ENCODE measurements around the gene DLG1. TPM values are rescaled to one million over a fixed set of nuclear protein-coding genes. Genes with fewer than 3 reads are reported as not detected.
"Not testable (repeated sequence)": the region's sequence is repeated elsewhere in the genome, so short reads cannot be mapped to it uniquely, and the experiment has no call there.

Gene DLG1
- total RNA-seq, 2 donors from 2014 or later, result 115 to 124 TPM

DNA sequence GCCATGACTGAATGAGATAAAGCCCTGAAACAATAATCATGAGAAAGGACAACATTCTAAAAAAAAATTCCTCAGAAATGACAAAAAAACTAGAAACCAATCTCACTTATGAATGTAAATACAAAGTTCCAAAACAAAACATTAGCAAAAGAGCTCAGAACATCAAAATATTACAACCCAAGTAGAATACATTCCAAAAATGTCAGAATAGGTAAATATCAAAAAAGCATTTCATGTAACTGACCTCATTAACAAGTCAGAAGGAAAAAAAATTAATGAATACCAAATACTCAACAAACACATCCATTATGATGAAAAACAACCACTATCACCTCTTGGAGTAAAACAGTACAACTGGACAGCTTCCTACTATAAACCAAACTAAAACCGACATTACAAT is 93.1 kb downstream of the DLG1 start:
- no peaks in the 10 kb centered on the region for H3K36me3 ChIP-seq
- intact Hi-C loops (cut with DNase I), result no loop called here
- no peak overlapping the region for H3K4me3 ChIP-seq
- H3K9me3 ChIP-seq, result no peaks in the 10 kb centered on the region
- no peak overlapping the region for H3K27ac ChIP-seq
- DNase-seq, result no peak
- no peaks in the 10 kb centered on the region for H3K27me3 ChIP-seq
- TF ChIP-seq, protein P1, sequence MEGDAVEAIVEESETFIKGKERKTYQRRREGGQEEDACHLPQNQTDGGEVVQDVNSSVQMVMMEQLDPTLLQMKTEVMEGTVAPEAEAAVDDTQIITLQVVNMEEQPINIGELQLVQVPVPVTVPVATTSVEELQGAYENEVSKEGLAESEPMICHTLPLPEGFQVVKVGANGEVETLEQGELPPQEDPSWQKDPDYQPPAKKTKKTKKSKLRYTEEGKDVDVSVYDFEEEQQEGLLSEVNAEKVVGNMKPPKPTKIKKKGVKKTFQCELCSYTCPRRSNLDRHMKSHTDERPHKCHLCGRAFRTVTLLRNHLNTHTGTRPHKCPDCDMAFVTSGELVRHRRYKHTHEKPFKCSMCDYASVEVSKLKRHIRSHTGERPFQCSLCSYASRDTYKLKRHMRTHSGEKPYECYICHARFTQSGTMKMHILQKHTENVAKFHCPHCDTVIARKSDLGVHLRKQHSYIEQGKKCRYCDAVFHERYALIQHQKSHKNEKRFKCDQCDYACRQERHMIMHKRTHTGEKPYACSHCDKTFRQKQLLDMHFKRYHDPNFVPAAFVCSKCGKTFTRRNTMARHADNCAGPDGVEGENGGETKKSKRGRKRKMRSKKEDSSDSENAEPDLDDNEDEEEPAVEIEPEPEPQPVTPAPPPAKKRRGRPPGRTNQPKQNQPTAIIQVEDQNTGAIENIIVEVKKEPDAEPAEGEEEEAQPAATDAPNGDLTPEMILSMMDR (IDR thresholded peaks at IDR 0.05), result no peak
- no peak overlapping the region for H3K9ac ChIP-seq (ENCODE audit: low read depth in 2 of 2, low read length in 2 of 2)
- no peaks in the 10 kb centered on the region for H3K4me1 ChIP-seq

DNA sequence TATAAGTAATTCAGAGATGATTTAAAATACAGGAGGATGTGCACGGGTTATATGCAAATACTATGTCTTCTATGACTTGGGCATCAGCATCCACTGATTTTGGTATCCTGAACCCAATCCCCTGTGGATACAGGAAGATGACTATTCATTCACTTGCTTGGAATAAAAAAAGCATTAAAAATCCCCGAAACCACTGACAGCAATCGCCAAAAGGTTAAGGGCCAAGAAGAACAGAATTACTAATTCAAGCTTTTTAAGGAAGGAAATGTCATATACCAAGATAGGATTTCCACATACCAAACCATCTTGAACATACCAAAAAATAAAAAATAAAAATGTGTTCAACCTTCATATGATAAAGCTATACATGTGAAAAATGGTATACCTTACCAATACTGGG is 93.7 kb downstream of the DLG1 start:
- Histone ChIP-seq H3K36me3 (no peaks in the 10 kb centered on the region), H3K9ac (ENCODE audit: low read depth in 2 of 2, low read length in 2 of 2) (no peak overlapping the region), H3K4me1 (no peaks in the 10 kb centered on the region), H3K27me3 (no peaks in the 10 kb centered on the region), H3K4me3 (no peak overlapping the region), H3K9me3 (no peaks in the 10 kb centered on the region), H3K27ac (no peak overlapping the region)
- intact Hi-C loops (cut with DNase I), result no loop called here
- no peak for DNase-seq
- TF ChIP-seq, protein P1 (IDR thresholded peaks at IDR 0.05), result no peak

DNA sequence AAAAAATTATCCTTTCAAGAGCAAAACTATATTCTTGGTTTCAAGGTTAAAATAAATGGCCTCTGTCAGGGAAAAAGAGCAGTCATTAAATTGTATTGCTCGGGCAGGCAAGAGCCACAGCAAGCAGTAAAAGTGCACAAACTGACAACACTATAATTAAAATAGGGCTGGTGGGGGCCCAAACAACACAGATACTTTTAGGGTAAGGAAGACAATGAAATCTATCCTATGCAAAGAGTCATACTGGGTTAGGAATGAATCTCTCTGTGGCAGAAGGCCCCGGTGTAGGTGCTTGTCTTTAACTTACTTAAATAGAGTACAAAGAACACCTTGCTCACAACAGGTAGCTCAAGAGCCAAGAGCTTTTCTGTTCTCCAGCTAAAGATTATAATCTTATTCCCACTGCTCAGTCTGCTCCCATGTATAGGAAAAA is 94.7 kb downstream of the DLG1 start:
- DNase-seq, result no peak
- no peak overlapping the region for H3K27ac ChIP-seq
- no peak overlapping the region for H3K4me3 ChIP-seq
- intact Hi-C loops (cut with DNase I), result no loop called here
- H3K4me1 ChIP-seq, result no peaks in the 10 kb centered on the region
- TF ChIP-seq, protein P1 (IDR thresholded peaks at IDR 0.05), result no peak
- no peaks in the 10 kb centered on the region for H3K9me3 ChIP-seq
- H3K36me3 ChIP-seq, result no peaks in the 10 kb centered on the region
- no peaks in the 10 kb centered on the region for H3K27me3 ChIP-seq
- H3K9ac ChIP-seq (ENCODE audit: low read depth in 2 of 2, low read length in 2 of 2), result no peak overlapping the region

DNA sequence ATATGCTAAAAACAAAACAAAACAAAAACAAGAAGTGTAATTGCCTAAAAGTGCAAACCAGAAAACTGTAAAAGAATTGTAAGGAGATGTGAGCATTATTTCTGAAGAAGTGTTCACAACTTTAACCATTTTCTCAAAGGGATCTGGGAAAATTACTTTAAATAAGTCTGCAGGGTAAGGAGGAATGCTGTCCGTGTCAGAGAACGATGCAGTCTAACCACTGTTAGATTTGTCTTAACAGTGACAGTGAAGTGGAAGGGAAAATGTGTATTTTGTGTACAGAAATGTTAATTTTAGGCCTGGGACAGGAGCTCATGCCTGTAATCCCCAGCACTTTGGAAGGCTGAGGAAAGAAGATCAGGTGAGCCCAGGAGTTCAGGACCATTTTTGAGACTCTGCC is 95.7 kb downstream of the DLG1 start:
- intact Hi-C loops (cut with DNase I), result no loop called here

DNA sequence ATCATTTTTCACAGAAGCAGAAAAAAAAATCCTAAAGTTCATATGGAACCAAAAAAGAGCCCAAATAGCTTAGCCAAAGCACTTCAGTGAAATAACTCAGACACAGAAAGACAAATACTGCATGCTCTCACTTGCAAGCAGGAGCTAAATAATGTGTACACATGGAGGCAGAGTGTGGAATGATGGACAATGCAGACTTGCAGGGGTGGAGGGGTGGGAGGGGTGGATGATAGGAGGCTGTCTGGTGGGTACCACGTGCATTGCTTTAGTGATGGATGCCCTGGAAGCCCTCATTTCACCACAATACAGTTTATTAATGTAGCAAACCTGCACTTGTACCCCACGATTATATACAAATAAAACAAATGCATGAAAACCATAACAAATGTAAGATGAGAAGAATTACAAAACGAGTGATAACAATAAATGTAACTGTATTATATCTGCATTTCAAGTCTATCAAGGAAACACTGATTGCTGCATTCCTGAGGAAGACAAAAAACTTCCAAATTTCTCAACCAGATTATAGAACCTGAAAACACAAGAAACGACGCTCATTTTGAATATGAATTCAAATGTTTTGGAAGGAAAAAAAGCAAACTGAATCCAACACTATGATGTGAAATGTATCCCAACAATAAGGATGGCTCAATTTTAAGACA is 96.5 kb downstream of the DLG1 start:
- intact Hi-C loops (cut with DNase I), result no loop called here
- H3K36me3 ChIP-seq, result no peaks in the 10 kb centered on the region
- no peak overlapping the region for H3K9ac ChIP-seq (ENCODE audit: low read depth in 2 of 2, low read length in 2 of 2)
- H3K9me3 ChIP-seq, result no peaks in the 10 kb centered on the region
- TF ChIP-seq, protein P1 (IDR thresholded peaks at IDR 0.05), result no peak
- no peak overlapping the region for H3K27ac ChIP-seq
- H3K27me3 ChIP-seq, result no peaks in the 10 kb centered on the region
- no peak overlapping the region for H3K4me3 ChIP-seq
- DNase-seq, result no peak
- H3K4me1 ChIP-seq, result no peaks in the 10 kb centered on the region

More for the DNA sequence above, 95.7 kb downstream of the DLG1 start:
- H3K9me3 ChIP-seq, result no peaks in the 10 kb centered on the region
- no peaks in the 10 kb centered on the region for H3K27me3 ChIP-seq
- no peaks in the 10 kb centered on the region for H3K4me1 ChIP-seq
- TF ChIP-seq, protein P1 (IDR thresholded peaks at IDR 0.05), result no peak
- DNase-seq, result no peak
- no peak overlapping the region for H3K9ac ChIP-seq (ENCODE audit: low read depth in 2 of 2, low read length in 2 of 2)
- H3K36me3 ChIP-seq, result no peaks in the 10 kb centered on the region
- H3K4me3 ChIP-seq, result no peak overlapping the region
- no peak overlapping the region for H3K27ac ChIP-seq

DNA sequence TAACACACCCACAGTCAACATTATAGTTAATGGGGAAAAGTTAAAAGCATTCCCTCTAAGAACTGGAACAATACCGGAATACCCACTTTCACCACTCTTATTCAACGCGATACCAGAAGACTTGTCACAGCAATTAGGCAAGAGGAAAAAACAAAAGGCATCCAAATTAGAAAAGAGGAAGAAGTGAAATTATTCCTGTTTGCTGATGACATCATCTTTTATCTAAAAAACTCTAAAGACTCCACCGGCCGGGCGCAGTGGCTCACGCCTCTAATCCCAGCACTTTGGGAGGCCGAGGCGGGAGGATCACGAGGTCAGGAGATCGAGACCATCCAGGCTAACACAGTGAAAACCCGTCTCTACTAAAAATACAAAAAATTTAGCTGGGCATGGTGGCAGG is 97.6 kb downstream of the DLG1 start:
- DNase-seq; intact Hi-C loops (cut with DNase I); H3K9ac ChIP-seq (ENCODE audit: low read depth in 2 of 2, low read length in 2 of 2); H3K9me3 ChIP-seq; H3K27ac ChIP-seq; H3K27me3 ChIP-seq; H3K4me3 ChIP-seq; H3K4me1 ChIP-seq; H3K36me3 ChIP-seq: not testable (repeated sequence)
